ENCODE data around the gene ATP9B.

Gene ATP9B

GRCh38 chr18:79395308-79395640 lies 326.1 kb downstream of the ATP9B start:
- TF ChIP-seq CTCF (IDR thresholded peaks at IDR 0.05; ENCODE audit: borderline replicate concordance, insufficient read depth, low read depth, low read length) = no peak
- no peak overlapping the region for H3K4me3 ChIP-seq (ENCODE audit: low read depth, low read length)

GRCh38 chr18:79395761-79396404 lies 326.7 kb downstream of the ATP9B start, which contains the start of gene NFATC1:
NFATC1 (plus strand) TSS chr18:79395930; CDS start chr18:79396225, 295 bp downstream.
- no peak for TF ChIP-seq CTCF (IDR thresholded peaks at IDR 0.05; ENCODE audit: borderline replicate concordance, insufficient read depth, low read depth, low read length)
- peak within 1 kb of the TSS; percentile 54 for H3K4me3 ChIP-seq (ENCODE audit: low read depth, low read length)

GRCh38 chr18:79396431-79397246 lies 327.4 kb downstream of the ATP9B start:
- H3K4me3 ChIP-seq (ENCODE audit: low read depth, low read length) = peak overlapping the region; percentile 54
- peak; percentile 41; the same call in 1 of the 2 replicates for TF ChIP-seq CTCF (IDR thresholded peaks at IDR 0.05; ENCODE audit: borderline replicate concordance, insufficient read depth, low read depth, low read length)

GRCh38 chr18:79397247-79397829 lies 328.1 kb downstream of the ATP9B start:
- TF ChIP-seq CTCF (IDR thresholded peaks at IDR 0.05; ENCODE audit: borderline replicate concordance, insufficient read depth, low read depth, low read length) = no peak
- H3K4me3 ChIP-seq (ENCODE audit: low read depth, low read length) = no peak overlapping the region

- H3K4me3 ChIP-seq (ENCODE audit: low read depth, low read length) = no peak overlapping the region
- TF ChIP-seq CTCF (IDR thresholded peaks at IDR 0.05; ENCODE audit: borderline replicate concordance, insufficient read depth, low read depth, low read length) = no peak
These were observed 328.9 kb downstream of the ATP9B start for GRCh38 chr18:79397830-79398761.

GRCh38 chr18:79399275-79400081 lies 330.3 kb downstream of the ATP9B start:
- peak overlapping the region; percentile 70 for H3K4me3 ChIP-seq (ENCODE audit: low read depth, low read length)
- TF ChIP-seq CTCF (IDR thresholded peaks at IDR 0.05; ENCODE audit: borderline replicate concordance, insufficient read depth, low read depth, low read length) = no peak
